OCI-LY1 (cell line): ENCODE measurements around the gene CREBRF.

Experiments
- CTCF ChIP-seq: fragments of 200-600 bp; sonication (generic), shearing (Covaris generic); IDR thresholded peaks from 2 replicates; pipeline ENCODE4 v1.5.1; 2017; ENCODE audit warnings: mild to moderate bottlenecking, antibody characterized with exemption, low read length, moderate library complexity, mixed read lengths
- EZH2 ChIP-seq: fragments of 200-600 bp; sonication (generic), shearing (Covaris generic); IDR thresholded peaks from 2 replicates; pipeline ENCODE4 v1.8.0; 2017; ENCODE audit warnings: borderline replicate concordance, mixed run types, mild to moderate bottlenecking, antibody characterized with exemption, low read length, moderate library complexity, mixed read lengths

- TF ChIP-seq CTCF (no peak), EZH2 (no peak)
Measured at GRCh38 chr5:173165177-173166016, 109.2 kb downstream of the CREBRF start.
